Measurements from ENCODE around the gene RARRES2. TPM values are rescaled to one million over a fixed set of nuclear protein-coding genes. Genes with fewer than 3 reads are reported as not detected.

The RARRES2 gene
- total and polyA plus RNA-seq, 5 donors: 111 to 195 (median 176) TPM

- peaks cover 4% of the 10 kb centered on the region for H3K4me1 ChIP-seq (ENCODE audit: control insufficient read depth, insufficient read depth, low read length)
- intact Hi-C loops (cut with DNase I): no loop called here
Measured at GRCh38 chr7:150335108-150335773, 6.2 kb downstream of the RARRES2 start.

GRCh38 chr7:150334108-150334507 is 7.3 kb downstream of the RARRES2 start:
- Histone ChIP-seq H3K4me3 (ENCODE audit: low read length) (no peak overlapping the region), H3K9me3 (ENCODE audit: control insufficient read depth, low read length) (no peaks in the 10 kb centered on the region), H3K4me1 (ENCODE audit: control insufficient read depth, insufficient read depth, low read length) (peaks cover 4% of the 10 kb centered on the region), H3K27me3 (ENCODE audit: control insufficient read depth, insufficient read depth) (no peaks in the 10 kb centered on the region), H3K27ac (ENCODE audit: low read length) (no peak overlapping the region)
- intact Hi-C loops (cut with DNase I): no loop called here
- WGBS: 87% methylated on average over 8 of the region's 8 CpGs
- DNase-seq (no peak), ATAC-seq (no peak)

More at GRCh38 chr7:150335108-150335773, 6.2 kb downstream of the RARRES2 start:
- no peaks in the 10 kb centered on the region for H3K27me3 ChIP-seq (ENCODE audit: control insufficient read depth, insufficient read depth)
- H3K27ac ChIP-seq (ENCODE audit: low read length): peak overlapping the region; percentile 19
- H3K9me3 ChIP-seq (ENCODE audit: control insufficient read depth, low read length): no peaks in the 10 kb centered on the region
- DNase-seq (peak in 1 of 3 donors; percentile 54), ATAC-seq (peak; percentile 18 to 43)
- WGBS: 39% methylated on average over 7 of the region's 7 CpGs
- no peak overlapping the region for H3K4me3 ChIP-seq (ENCODE audit: low read length)

- DNase-seq: no peak
- no peaks in the 10 kb centered on the region for H3K9me3 ChIP-seq (ENCODE audit: control insufficient read depth, low read length)
- no peak overlapping the region for H3K4me3 ChIP-seq (ENCODE audit: low read length)
- no peaks in the 10 kb centered on the region for H3K27me3 ChIP-seq (ENCODE audit: control insufficient read depth, insufficient read depth)
- H3K4me1 ChIP-seq (ENCODE audit: control insufficient read depth, insufficient read depth, low read length): peaks cover 4% of the 10 kb centered on the region
- 94% methylated on average over 10 of the region's 10 CpGs for WGBS
- ATAC-seq: no peak
- intact Hi-C loops (cut with DNase I): no loop called here
- H3K27ac ChIP-seq (ENCODE audit: low read length): no peak overlapping the region
Measured at GRCh38 chr7:150333659-150334058, 7.8 kb downstream of the RARRES2 start.

- no peak overlapping the region for H3K27ac ChIP-seq (ENCODE audit: low read length)
- ATAC-seq: no peak
- no peaks in the 10 kb centered on the region for H3K27me3 ChIP-seq (ENCODE audit: control insufficient read depth, insufficient read depth)
- intact Hi-C loops (cut with DNase I): no loop called here
- 95% methylated on average over 18 of the region's 18 CpGs for WGBS
- peaks cover 4% of the 10 kb centered on the region for H3K4me1 ChIP-seq (ENCODE audit: control insufficient read depth, insufficient read depth, low read length)
- H3K4me3 ChIP-seq (ENCODE audit: low read length): no peak overlapping the region
- no peaks in the 10 kb centered on the region for H3K9me3 ChIP-seq (ENCODE audit: control insufficient read depth, low read length)
- no peak for DNase-seq
Measured at GRCh38 chr7:150332852-150333635, 8.4 kb downstream of the RARRES2 start.

GRCh38 chr7:150330211-150330885 is 11.1 kb downstream of the RARRES2 start:
- DNase-seq (no peak), ATAC-seq (no peak)
- H3K27ac ChIP-seq (ENCODE audit: low read length): no peak overlapping the region
- H3K9me3 ChIP-seq (ENCODE audit: control insufficient read depth, low read length): no peaks in the 10 kb centered on the region
- no peaks in the 10 kb centered on the region for H3K4me1 ChIP-seq (ENCODE audit: control insufficient read depth, insufficient read depth, low read length)
- no peaks in the 10 kb centered on the region for H3K27me3 ChIP-seq (ENCODE audit: control insufficient read depth, insufficient read depth)
- WGBS: 93% methylated on average over 19 of the region's 19 CpGs
- H3K4me3 ChIP-seq (ENCODE audit: low read length): no peak overlapping the region
- intact Hi-C loops (cut with DNase I): no loop called here

- intact Hi-C loops (cut with DNase I): no loop called here
- Histone ChIP-seq H3K27ac (ENCODE audit: low read length) (no peak overlapping the region), H3K4me3 (ENCODE audit: low read length) (no peak overlapping the region), H3K27me3 (ENCODE audit: control insufficient read depth, insufficient read depth) (no peaks in the 10 kb centered on the region), H3K4me1 (ENCODE audit: control insufficient read depth, insufficient read depth, low read length) (no peaks in the 10 kb centered on the region), H3K9me3 (ENCODE audit: control insufficient read depth, low read length) (no peaks in the 10 kb centered on the region)
- 80% methylated on average over 22 of the region's 22 CpGs for WGBS
- ATAC-seq: peak; percentile 36 to 44
- DNase-seq: peak; percentile 46 to 76 (median 75)
Measured at GRCh38 chr7:150329331-150330120, 11.9 kb downstream of the RARRES2 start.

- H3K4me3 ChIP-seq (ENCODE audit: low read length): no peak overlapping the region
- H3K27ac ChIP-seq (ENCODE audit: low read length): no peak overlapping the region
- intact Hi-C loops (cut with DNase I): no loop called here
- H3K4me1 ChIP-seq (ENCODE audit: control insufficient read depth, insufficient read depth, low read length): peaks cover 2% of the 10 kb centered on the region
- WGBS: 96% methylated on average over 3 of the region's 3 CpGs
- no peaks in the 10 kb centered on the region for H3K27me3 ChIP-seq (ENCODE audit: control insufficient read depth, insufficient read depth)
- no peak for ATAC-seq
- no peak for DNase-seq
- H3K9me3 ChIP-seq (ENCODE audit: control insufficient read depth, low read length): no peaks in the 10 kb centered on the region
Measured at GRCh38 chr7:150327308-150327707, 14.1 kb downstream of the RARRES2 start.

GRCh38 chr7:150326657-150327268 is 14.7 kb downstream of the RARRES2 start:
- Histone ChIP-seq H3K4me3 (ENCODE audit: low read length) (no peak overlapping the region), H3K27me3 (ENCODE audit: control insufficient read depth, insufficient read depth) (no peaks in the 10 kb centered on the region), H3K4me1 (ENCODE audit: control insufficient read depth, insufficient read depth, low read length) (peaks cover 2% of the 10 kb centered on the region), H3K27ac (ENCODE audit: low read length) (no peak overlapping the region), H3K9me3 (ENCODE audit: control insufficient read depth, low read length) (no peaks in the 10 kb centered on the region)
- ATAC-seq (no peak), DNase-seq (no peak)
- 90% methylated on average over 4 of the region's 4 CpGs for WGBS
- intact Hi-C loops (cut with DNase I): no loop called here

- H3K4me3 ChIP-seq (ENCODE audit: low read length): no peak overlapping the region
- H3K27me3 ChIP-seq (ENCODE audit: control insufficient read depth, insufficient read depth): no peaks in the 10 kb centered on the region
- no peak for ATAC-seq
- 94% methylated on average over 6 of the region's 6 CpGs for WGBS
- H3K27ac ChIP-seq (ENCODE audit: low read length): no peak overlapping the region
- intact Hi-C loops (cut with DNase I): no loop called here
- no peak for DNase-seq
- no peaks in the 10 kb centered on the region for H3K9me3 ChIP-seq (ENCODE audit: control insufficient read depth, low read length)
- H3K4me1 ChIP-seq (ENCODE audit: control insufficient read depth, insufficient read depth, low read length): peaks cover 2% of the 10 kb centered on the region
Measured at GRCh38 chr7:150325901-150326300, 15.5 kb downstream of the RARRES2 start.

- intact Hi-C loops (cut with DNase I): no loop called here
- H3K27ac ChIP-seq (ENCODE audit: low read length): no peak overlapping the region
- no peak overlapping the region for H3K4me3 ChIP-seq (ENCODE audit: low read length)
- H3K4me1 ChIP-seq (ENCODE audit: control insufficient read depth, insufficient read depth, low read length): peaks cover 2% of the 10 kb centered on the region
- H3K9me3 ChIP-seq (ENCODE audit: control insufficient read depth, low read length): no peaks in the 10 kb centered on the region
- 81% methylated on average over 10 of the region's 10 CpGs for WGBS
- peak; percentile 27 to 61 for ATAC-seq
- DNase-seq: peak; percentile 55 to 70 (median 69)
- H3K27me3 ChIP-seq (ENCODE audit: control insufficient read depth, insufficient read depth): no peaks in the 10 kb centered on the region
Measured at GRCh38 chr7:150325110-150325611, 16.3 kb downstream of the RARRES2 start.

Data from right cardiac atrium (tissue), 5 donors.